ENCODE measurements around the gene PDZRN3.
"Not testable (repeated sequence)": the region's sequence is repeated elsewhere in the genome, so short reads cannot be mapped to it uniquely, and the experiment has no call there.

PDZRN3 gene

GRCh38 chr3:73480187-73480672 lies 144.5 kb downstream of the PDZRN3 start:
- no peak for DNase-seq (ENCODE audit: low read depth in 1 of 2, low spot score in 1 of 2)
- TF ChIP-seq JUND (IDR thresholded peaks at IDR 0.05; ENCODE audit: low read depth) = no peak
- in situ Hi-C loops (cut with HindIII; ENCODE audit: low pct_unique_long_range_greater_than_20kb, low sequenced_read_pairs) = no loop called here

DNA sequence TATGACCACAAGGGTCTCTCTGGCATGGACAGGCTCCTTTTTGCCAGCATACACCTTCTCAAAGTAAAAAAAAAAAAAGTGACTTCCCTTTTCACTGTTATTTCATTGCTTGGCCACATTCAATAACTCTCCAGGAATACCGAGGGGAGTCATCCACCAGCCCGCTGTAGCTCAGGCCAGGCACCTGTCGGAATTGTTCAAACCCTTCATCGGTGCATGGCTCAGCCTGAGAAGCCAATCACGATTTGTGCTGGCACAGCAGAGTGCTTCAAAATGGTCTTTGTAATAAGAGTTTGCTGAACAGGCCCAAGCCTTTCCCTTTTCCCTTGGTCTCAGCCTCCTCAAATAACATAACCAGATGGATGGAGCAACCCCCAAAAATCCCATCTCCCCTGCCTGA lies 145.4 kb downstream of the PDZRN3 start:
- no peak for DNase-seq (ENCODE audit: low read depth in 1 of 2, low spot score in 1 of 2)
- in situ Hi-C loops (cut with HindIII; ENCODE audit: low pct_unique_long_range_greater_than_20kb, low sequenced_read_pairs) = no loop called here
- TF ChIP-seq JUND (IDR thresholded peaks at IDR 0.05; ENCODE audit: low read depth) = no peak

DNA sequence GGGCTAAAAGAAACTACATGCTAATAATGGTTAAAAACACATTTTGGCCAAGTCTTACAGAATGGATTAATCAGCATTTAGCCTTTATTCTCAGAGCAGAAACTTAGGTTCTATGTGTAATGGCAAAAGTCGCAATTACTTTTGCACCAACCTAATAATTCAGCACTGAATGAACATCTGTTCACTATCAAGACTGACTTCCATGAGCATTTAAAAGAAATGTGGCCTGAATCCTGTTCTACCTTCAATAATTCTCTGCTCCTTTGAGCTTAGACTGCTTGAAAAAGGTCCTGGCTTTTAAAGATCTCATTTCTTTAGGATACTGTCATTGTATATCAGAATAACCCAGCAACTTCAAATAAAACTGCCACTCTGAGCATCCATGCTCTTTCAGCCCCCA lies 145.9 kb downstream of the PDZRN3 start:
- no peak for TF ChIP-seq JUND (IDR thresholded peaks at IDR 0.05; ENCODE audit: low read depth)
- no peak for DNase-seq (ENCODE audit: low read depth in 1 of 2, low spot score in 1 of 2)
- in situ Hi-C loops (cut with HindIII; ENCODE audit: low pct_unique_long_range_greater_than_20kb, low sequenced_read_pairs) = no loop called here

DNA sequence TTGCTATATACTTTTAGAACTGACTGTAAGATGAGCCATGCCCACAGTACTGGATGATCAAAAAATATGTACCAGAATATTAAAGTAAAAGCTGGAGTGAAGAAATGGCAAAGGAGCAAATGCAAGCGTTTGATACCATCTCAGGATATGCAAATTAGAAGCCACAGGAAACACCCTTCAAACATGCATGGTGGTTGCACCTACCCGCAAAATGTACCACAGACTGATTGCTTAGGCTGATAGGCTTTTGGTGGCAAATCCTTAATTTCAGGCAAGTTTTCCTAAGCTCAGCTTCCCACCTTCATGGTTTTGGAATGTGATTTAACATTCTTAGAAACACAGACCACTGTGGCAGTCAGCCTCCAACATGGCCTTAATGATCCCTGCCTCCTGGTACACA lies 149.0 kb downstream of the PDZRN3 start:
- no peak for TF ChIP-seq JUND (IDR thresholded peaks at IDR 0.05; ENCODE audit: low read depth)
- in situ Hi-C loops (cut with HindIII; ENCODE audit: low pct_unique_long_range_greater_than_20kb, low sequenced_read_pairs) = no loop called here
- no peak for DNase-seq (ENCODE audit: low read depth in 1 of 2, low spot score in 1 of 2)

GRCh38 chr3:73475175-73475574 lies 149.6 kb downstream of the PDZRN3 start:
- in situ Hi-C loops (cut with HindIII; ENCODE audit: low pct_unique_long_range_greater_than_20kb, low sequenced_read_pairs) = no loop called here
- TF ChIP-seq JUND (IDR thresholded peaks at IDR 0.05; ENCODE audit: low read depth) = no peak
- no peak for DNase-seq (ENCODE audit: low read depth in 1 of 2, low spot score in 1 of 2)

DNA sequence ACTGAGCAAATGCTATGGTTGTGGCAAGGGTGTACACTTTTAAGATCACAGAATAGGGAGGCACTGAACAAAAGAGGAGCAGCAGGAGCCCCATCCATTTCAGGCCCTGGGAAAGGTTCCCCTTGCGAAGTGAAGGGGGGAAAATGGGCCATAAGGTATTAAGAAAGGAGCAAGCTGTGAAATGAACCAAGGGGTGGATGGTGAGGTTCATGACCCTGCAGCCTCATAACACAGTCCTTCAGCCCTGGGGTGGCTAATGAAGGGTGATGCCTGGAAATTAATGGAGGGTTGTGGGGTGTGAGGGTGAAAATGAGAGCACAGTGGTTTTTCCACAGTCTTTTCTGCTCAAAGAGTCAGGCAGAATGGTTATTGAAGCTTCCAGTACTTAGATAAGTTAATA lies 150.1 kb downstream of the PDZRN3 start:
- no peak for TF ChIP-seq JUND (IDR thresholded peaks at IDR 0.05; ENCODE audit: low read depth)
- no peak for DNase-seq (ENCODE audit: low read depth in 1 of 2, low spot score in 1 of 2)
- in situ Hi-C loops (cut with HindIII; ENCODE audit: low pct_unique_long_range_greater_than_20kb, low sequenced_read_pairs) = no loop called here

- no peak for TF ChIP-seq JUND (IDR thresholded peaks at IDR 0.05; ENCODE audit: low read depth)
- in situ Hi-C loops (cut with HindIII; ENCODE audit: low pct_unique_long_range_greater_than_20kb, low sequenced_read_pairs) = no loop called here
- DNase-seq (ENCODE audit: low read depth in 1 of 2, low spot score in 1 of 2) = no peak
These were observed 150.8 kb downstream of the PDZRN3 start for GRCh38 chr3:73473898-73474416.

DNA sequence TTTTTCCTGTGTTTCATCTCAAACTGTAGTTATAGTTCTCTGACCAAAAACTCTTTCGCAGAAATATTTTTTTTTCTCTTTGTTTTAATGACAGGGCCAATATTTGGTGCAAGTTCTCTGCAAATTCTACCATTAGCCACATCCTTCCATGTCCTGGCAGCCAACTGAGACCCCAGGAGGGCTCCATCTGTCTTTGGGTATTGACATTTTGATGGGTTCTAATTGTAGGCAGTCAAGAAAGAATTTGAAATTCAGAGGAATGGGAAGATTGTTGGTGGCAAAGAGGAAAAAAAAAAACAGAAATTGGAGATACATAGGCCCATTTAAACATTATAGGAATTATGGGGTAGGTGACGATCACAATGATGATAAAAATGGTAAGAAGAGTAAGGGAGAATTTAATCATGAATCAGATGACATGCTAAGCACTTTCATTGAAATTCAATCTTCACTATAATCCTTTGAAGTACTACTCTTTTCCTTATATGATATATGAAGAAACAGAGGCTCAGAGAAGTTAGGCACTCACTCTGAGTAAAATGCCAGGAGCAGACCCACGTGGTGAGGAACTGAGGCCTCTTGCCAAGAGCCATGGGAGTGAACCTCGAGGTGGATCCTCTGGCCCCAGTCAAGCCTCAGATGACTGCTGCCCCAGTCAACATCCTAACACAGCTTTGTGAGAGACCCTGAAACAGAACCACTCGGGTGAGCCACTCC lies 151.4 kb downstream of the PDZRN3 start:
- no peak for DNase-seq (ENCODE audit: low read depth in 1 of 2, low spot score in 1 of 2)
- TF ChIP-seq JUND (IDR thresholded peaks at IDR 0.05; ENCODE audit: low read depth) = no peak
- in situ Hi-C loops (cut with HindIII; ENCODE audit: low pct_unique_long_range_greater_than_20kb, low sequenced_read_pairs) = no loop called here

DNA sequence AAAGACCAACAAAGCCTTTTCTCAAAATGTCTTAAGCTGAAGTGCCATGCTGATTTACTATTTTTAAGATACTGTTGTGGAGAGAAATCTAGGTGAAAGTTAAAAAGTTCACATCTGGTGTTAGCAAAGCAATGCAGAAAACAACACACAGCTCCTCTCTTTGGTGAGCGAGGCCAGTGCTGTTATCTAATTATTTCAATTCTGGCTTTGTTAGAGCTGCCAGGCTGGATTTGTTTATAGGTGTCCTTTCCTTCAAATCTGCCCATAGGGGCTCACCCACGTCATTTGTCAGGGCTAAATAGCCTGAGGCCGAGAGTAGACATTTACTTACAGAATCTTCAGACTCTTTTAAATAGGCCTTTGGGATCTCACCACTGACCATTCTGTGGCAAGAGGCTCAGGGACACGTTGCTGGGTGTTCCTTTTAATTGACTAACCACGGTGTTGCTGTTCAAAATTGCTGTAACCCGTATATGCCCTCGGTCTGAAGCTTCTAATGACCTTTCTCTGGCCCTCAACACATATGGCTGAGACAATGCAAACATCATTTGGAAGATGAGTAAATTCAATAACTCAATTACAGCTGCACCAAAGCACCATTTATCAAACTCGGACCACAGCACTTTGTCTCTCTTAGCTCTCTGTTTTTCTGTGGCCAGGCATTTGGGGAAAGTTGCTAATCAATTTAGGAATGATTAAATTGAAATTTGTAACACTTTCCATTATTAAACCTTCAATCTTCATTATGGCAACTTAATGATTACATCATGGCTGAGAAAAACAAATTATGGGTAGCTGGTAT lies 152.6 kb downstream of the PDZRN3 start:
- TF ChIP-seq JUND (IDR thresholded peaks at IDR 0.05; ENCODE audit: low read depth) = no peak
- in situ Hi-C loops (cut with HindIII; ENCODE audit: low pct_unique_long_range_greater_than_20kb, low sequenced_read_pairs) = no loop called here
- no peak for DNase-seq (ENCODE audit: low read depth in 1 of 2, low spot score in 1 of 2)

GRCh38 chr3:73470860-73471259 lies 153.9 kb downstream of the PDZRN3 start:
- no peak for TF ChIP-seq JUND (IDR thresholded peaks at IDR 0.05; ENCODE audit: low read depth)
- no peak for DNase-seq (ENCODE audit: low read depth in 1 of 2, low spot score in 1 of 2)
- in situ Hi-C loops (cut with HindIII; ENCODE audit: low pct_unique_long_range_greater_than_20kb, low sequenced_read_pairs) = no loop called here

GRCh38 chr3:73469331-73469730 lies 155.4 kb downstream of the PDZRN3 start:
- DNase-seq (ENCODE audit: low read depth in 1 of 2, low spot score in 1 of 2) = no peak
- TF ChIP-seq JUND (IDR thresholded peaks at IDR 0.05; ENCODE audit: low read depth) = no peak
- in situ Hi-C loops (cut with HindIII; ENCODE audit: low pct_unique_long_range_greater_than_20kb, low sequenced_read_pairs) = no loop called here

DNA sequence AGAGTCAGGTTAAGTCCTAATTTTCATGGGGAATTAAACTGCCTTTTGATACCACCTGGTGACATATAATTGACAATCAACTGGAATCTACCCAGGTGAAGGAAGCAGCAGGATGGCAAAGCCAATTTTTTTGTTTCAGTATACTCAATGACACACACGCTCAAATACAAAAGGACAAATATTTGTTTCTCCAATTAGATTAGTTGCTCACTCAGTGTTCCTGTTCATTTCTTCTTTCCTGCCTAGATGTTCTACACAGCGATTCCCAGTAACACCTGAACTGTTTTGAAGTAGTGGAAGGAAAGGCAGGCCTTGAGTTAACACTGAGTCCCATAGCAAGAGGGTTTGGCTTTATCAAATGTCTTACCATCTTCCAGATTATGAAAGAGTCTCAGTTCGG lies 157.5 kb downstream of the PDZRN3 start:
- TF ChIP-seq JUND (IDR thresholded peaks at IDR 0.05; ENCODE audit: low read depth) = no peak
- in situ Hi-C loops (cut with HindIII; ENCODE audit: low pct_unique_long_range_greater_than_20kb, low sequenced_read_pairs) = no loop called here
- no peak for DNase-seq (ENCODE audit: low read depth in 1 of 2, low spot score in 1 of 2)

DNA sequence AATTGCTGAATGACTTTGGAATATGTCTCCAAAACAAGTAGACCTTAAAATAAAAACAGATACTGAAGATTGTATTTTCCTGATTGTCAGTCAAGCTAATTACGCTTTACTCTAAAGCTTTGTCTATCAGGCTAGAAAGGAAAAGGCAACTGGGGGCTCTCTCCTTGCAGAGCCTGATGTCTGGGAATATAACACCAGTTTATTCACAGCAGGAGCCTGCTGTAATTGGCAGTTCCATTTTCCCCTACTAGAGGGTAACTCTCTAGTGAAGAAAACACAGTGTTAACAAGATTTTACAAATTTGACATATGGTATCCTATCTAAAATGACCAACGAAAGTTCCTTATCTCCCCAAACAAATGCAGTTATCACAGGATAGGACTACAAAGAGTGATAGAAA lies 158.8 kb downstream of the PDZRN3 start:
- in situ Hi-C loops (cut with HindIII; ENCODE audit: low pct_unique_long_range_greater_than_20kb, low sequenced_read_pairs) = no loop called here
- DNase-seq (ENCODE audit: low read depth in 1 of 2, low spot score in 1 of 2) = no peak
- TF ChIP-seq JUND (IDR thresholded peaks at IDR 0.05; ENCODE audit: low read depth) = no peak

DNA sequence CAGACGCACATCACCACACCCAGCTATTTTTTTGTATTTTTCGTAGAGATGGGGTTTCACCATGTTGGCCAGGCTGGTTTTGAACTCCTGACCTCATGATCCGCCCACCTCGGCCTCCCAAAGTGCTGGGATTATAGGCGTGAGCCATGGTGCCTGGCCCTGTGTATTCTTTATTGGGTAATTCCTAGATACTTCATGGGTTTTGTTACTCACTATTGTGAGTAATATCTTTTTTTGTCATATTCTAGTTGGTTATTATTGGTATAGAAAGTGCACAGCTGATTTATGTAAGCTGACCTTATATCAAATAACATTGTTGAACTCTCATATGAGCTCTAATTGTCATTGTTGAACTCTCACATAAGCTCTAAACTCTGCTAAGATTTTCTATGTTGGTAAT lies 160.6 kb downstream of the PDZRN3 start:
- in situ Hi-C loops (cut with HindIII; ENCODE audit: low pct_unique_long_range_greater_than_20kb, low sequenced_read_pairs); DNase-seq (ENCODE audit: low read depth in 1 of 2, low spot score in 1 of 2): not testable (repeated sequence)
